ENCODE data around the gene JAK2. TPM values are rescaled to one million over a fixed set of nuclear protein-coding genes. Genes with fewer than 3 reads are reported as not detected.

The JAK2 gene
- total and polyA plus RNA-seq, 2 donors (not counting 3 experiments of a cell fraction or from before 2014, with no cell fraction given): 2.1 to 10.3 TPM

GRCh38 chr9:4982721-4983482, 2.2 kb upstream of the JAK2 start:
- TF ChIP-seq JUN (IDR thresholded peaks at IDR 0.05; ENCODE audit: borderline replicate concordance, insufficient read depth, insufficient read length, low read depth): no peak
- TF ChIP-seq POLR2A (IDR thresholded peaks at IDR 0.05; ENCODE audit: low read depth, low read length): no peak
- no peak for TF ChIP-seq EZH2 (IDR thresholded peaks at IDR 0.05; ENCODE audit: borderline replicate concordance, low read depth, low read length, severe bottlenecking)
- no peak for TF ChIP-seq GATA2 (IDR thresholded peaks at IDR 0.05; ENCODE audit: insufficient read depth, insufficient read length, low read depth, low read length)
- TF ChIP-seq, protein P1, sequence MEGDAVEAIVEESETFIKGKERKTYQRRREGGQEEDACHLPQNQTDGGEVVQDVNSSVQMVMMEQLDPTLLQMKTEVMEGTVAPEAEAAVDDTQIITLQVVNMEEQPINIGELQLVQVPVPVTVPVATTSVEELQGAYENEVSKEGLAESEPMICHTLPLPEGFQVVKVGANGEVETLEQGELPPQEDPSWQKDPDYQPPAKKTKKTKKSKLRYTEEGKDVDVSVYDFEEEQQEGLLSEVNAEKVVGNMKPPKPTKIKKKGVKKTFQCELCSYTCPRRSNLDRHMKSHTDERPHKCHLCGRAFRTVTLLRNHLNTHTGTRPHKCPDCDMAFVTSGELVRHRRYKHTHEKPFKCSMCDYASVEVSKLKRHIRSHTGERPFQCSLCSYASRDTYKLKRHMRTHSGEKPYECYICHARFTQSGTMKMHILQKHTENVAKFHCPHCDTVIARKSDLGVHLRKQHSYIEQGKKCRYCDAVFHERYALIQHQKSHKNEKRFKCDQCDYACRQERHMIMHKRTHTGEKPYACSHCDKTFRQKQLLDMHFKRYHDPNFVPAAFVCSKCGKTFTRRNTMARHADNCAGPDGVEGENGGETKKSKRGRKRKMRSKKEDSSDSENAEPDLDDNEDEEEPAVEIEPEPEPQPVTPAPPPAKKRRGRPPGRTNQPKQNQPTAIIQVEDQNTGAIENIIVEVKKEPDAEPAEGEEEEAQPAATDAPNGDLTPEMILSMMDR (IDR thresholded peaks at IDR 0.05; ENCODE audit: extremely low read depth in 1 of 2, insufficient read depth in 1 of 2, low read depth in 1 of 2, low read length in 2 of 2): no peak
- TF ChIP-seq, protein P2, sequence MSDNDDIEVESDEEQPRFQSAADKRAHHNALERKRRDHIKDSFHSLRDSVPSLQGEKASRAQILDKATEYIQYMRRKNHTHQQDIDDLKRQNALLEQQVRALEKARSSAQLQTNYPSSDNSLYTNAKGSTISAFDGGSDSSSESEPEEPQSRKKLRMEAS (IDR thresholded peaks at IDR 0.05; ENCODE audit: insufficient read depth, insufficient read length): no peak
- TF ChIP-seq FOS (IDR thresholded peaks at IDR 0.05; ENCODE audit: borderline replicate concordance, insufficient read depth, low read length): no peak
- no peak for TF ChIP-seq POLR2AphosphoS5 (IDR thresholded peaks at IDR 0.05; ENCODE audit: insufficient read depth, low read depth, low read length)
- TF ChIP-seq MYC (IDR thresholded peaks at IDR 0.05; ENCODE audit: low read depth, low read length): no peak
- peaks cover 28% of the 10 kb centered on the region for H3K4me1 ChIP-seq (ENCODE audit: control insufficient read depth, extremely low read depth, insufficient read depth, low read length)
- ChIA-PET POLR2A (no interaction called here), CTCF (interaction anchor here (0.7 to 2.4 kb wide), 4 partner anchors 9 to 233 kb away, joined by 3 to 10 read pairs (median 4); no protein-coding TSS in a partner anchor)
- FAIRE-seq (no peak), DNase-seq (ENCODE audit: low read depth, low spot score) (no peak)
- no peak overlapping the region for H3K4me2 ChIP-seq (ENCODE audit: insufficient read depth, low read length)
- H3K36me3 ChIP-seq (ENCODE audit: control insufficient read depth in 2 of 2, extremely low read depth in 1 of 2, insufficient read depth in 2 of 2, low read length in 2 of 2): no peaks in the 10 kb centered on the region
- BruUV-seq (replicated peaks): no TSS peak
- no peak overlapping the region for H3K27ac ChIP-seq (ENCODE audit: insufficient read depth, low read depth, low read length)
- H3K79me2 ChIP-seq (ENCODE audit: control insufficient read depth, insufficient read depth, low read length): peaks cover 15% of the 10 kb centered on the region
- no peaks in the 10 kb centered on the region for H3K9me1 ChIP-seq (replicated peaks; ENCODE audit: control insufficient read depth, extremely low read depth, insufficient read depth, low read length)
- no peaks in the 10 kb centered on the region for H4K20me1 ChIP-seq (replicated peaks; ENCODE audit: control insufficient read depth, extremely low read depth, insufficient read depth, low read length)
- no peak overlapping the region for H3K9ac ChIP-seq (replicated peaks; ENCODE audit: extremely low read depth, insufficient read depth, low read length)
- no peaks in the 10 kb centered on the region for H3K9me3 ChIP-seq (replicated peaks; ENCODE audit: control insufficient read depth, insufficient read depth, low read length)
- dilution Hi-C loops (cut with MboI; ENCODE audit: extremely low pct_ligation_motif_present, low sequenced_read_pairs): no loop called here
- intact Hi-C loops (cut with micrococcal nuclease): no loop called here
- H3K27me3 ChIP-seq (ENCODE audit: control insufficient read depth in 2 of 2, insufficient read depth in 2 of 2, low read length in 2 of 2): no peaks in the 10 kb centered on the region
- H3K4me3 ChIP-seq (replicated peaks in 1 of 3; ENCODE audit: insufficient read depth in 1 of 3, low read depth in 1 of 3, low read length in 3 of 3): no peak overlapping the region
- H2AFZ ChIP-seq (ENCODE audit: low read depth, low read length): no peak overlapping the region
